Measurements from ENCODE around the gene SOD2. TPM values are rescaled to one million over a fixed set of nuclear protein-coding genes. Genes with fewer than 3 reads are reported as not detected.
A peak's percentile ranks its signal among the peaks of the same experiment; 100 is the strongest.

Gene SOD2
- total and polyA plus RNA-seq, 2 of the 13 experiments (the other 11 are each of a cell fraction or from before 2014, with no cell fraction given), result 304 to 309 TPM

DNA sequence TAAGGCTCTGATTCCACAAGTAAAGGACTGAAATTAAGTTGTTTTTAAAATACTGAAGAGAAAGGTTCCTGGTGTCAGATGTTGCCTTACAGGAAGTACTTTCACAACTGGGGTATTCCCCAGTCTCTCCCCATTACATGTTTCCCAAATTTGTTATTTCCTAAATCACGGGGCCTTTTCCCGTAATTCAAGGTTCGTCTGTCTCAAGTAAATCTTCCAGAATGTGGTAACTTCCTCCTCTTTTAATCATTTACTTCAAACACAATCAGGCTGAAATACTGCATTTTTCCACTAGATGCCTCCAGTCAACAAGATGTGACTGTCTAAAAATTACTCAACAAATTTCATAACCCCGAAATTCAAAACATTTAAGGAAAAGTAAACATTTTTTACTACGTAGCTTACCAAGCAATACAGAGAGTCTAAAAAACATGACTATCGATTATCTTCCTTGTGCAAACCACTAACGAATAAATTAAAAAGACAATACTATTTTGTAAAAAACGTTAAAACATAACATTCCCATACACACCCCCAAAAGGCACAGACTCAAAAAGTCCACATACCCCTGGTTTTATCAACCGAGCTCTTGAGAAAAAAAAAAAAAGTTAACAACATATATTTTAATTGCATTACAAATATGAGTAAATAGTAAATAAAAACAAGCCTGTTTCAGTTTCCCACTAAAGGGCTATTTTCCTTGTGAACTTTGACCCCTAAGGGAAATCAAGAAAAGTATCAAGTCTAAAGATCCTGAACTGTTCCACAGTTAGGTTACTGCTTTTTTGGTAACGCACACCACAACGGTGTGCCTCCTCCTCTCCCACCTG is 1.7 kb downstream of the SOD2 start:
- CTCF ChIA-PET (ENCODE audit: low intra/inter-chr PET ratio, low total read pairs), result interaction anchor here (0.6 kb wide), 1 partner anchor 692 kb away, joined by 3 read pairs; no protein-coding TSS in a partner anchor
- in situ Hi-C loops (cut with HindIII; ENCODE audit: extremely low pct_ligation_motif_present, low pct_unique_long_range_greater_than_20kb) (loop anchor here (5.0 to 10.0 kb wide), 4 partner anchors 36 to 283 kb away; partner anchors contain the start of genes ACAT2, MRPL18 and WTAP), intact Hi-C loops (cut with micrococcal nuclease; ENCODE audit: unreplicated experiment) (loop anchor here (1.0 kb wide), 2 partner anchors 29 to 99 kb away; partner anchors contain the start of gene MRPL18)
- Histone ChIP-seq H3K79me2 (ENCODE audit: insufficient read depth, low read length) (peaks cover 63% of the 10 kb centered on the region), H3K27ac (ENCODE audit: extremely low read length, insufficient read depth, low read length) (peak overlapping the region; percentile 94), H3K4me3 (replicated peaks in 1 of 3; ENCODE audit: insufficient read depth in 1 of 3, low read depth in 2 of 3, low read length in 3 of 3) (peak overlapping the region; percentile 75 to 97 (median 90)), H3K27me3 (ENCODE audit: control insufficient read depth in 1 of 2, insufficient read depth in 2 of 2, low read length in 2 of 2) (no peaks in the 10 kb centered on the region; a peak in 1 of 5 replicates), H4K20me1 (ENCODE audit: insufficient read depth, low read length) (peaks cover 10% of the 10 kb centered on the region), H3K36me3 (replicated peaks in 1 of 2; ENCODE audit: control insufficient read depth in 1 of 2, insufficient read depth in 2 of 2, low read length in 2 of 2) (peaks cover 11 to 30% of the 10 kb centered on the region in 2 experiments), H3K4me1 (ENCODE audit: insufficient read depth, low read length) (peaks cover 62% of the 10 kb centered on the region), H3K9ac (ENCODE audit: insufficient read depth, low read depth, low read length) (peak overlapping the region; percentile 92), H3K4me2 (ENCODE audit: low read depth, low read length) (peak overlapping the region; percentile 84), H2AFZ (ENCODE audit: low read length) (no peak overlapping the region), H3K9me3 (ENCODE audit: low read length) (no peaks in the 10 kb centered on the region)
- BruUV-seq (replicated peaks), result no TSS peak
- WGBS (ENCODE audit: low lambda C conversion rate), result under 1% methylated on average over 11 of the region's 11 CpGs
- DNase-seq (ENCODE audit: low spot score) (peak; percentile 93), FAIRE-seq (peak; percentile 66), ATAC-seq (no peak)
- POLR2A ChIA-PET, result interaction anchor here (1.0 to 5.9 kb wide), 12 partner anchors 9 to 288 kb away, joined by 3 to 144 read pairs (median 6); partner anchors contain the start of genes ACAT2, MRPL18, TCP1 and WTAP
- no peak for TF ChIP-seq ZBTB3 (CRISPR knock-in tag; IDR thresholded peaks at IDR 0.05; ENCODE audit: borderline replicate concordance, low read depth)
- TF ChIP-seq, protein P1, sequence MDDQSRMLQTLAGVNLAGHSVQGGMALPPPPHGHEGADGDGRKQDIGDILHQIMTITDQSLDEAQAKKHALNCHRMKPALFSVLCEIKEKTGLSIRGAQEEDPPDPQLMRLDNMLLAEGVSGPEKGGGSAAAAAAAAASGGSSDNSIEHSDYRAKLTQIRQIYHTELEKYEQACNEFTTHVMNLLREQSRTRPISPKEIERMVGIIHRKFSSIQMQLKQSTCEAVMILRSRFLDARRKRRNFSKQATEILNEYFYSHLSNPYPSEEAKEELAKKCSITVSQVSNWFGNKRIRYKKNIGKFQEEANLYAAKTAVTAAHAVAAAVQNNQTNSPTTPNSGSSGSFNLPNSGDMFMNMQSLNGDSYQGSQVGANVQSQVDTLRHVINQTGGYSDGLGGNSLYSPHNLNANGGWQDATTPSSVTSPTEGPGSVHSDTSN (CRISPR knock-in tag; IDR thresholded peaks at IDR 0.05; ENCODE audit: borderline replicate concordance), result no peak
- TF ChIP-seq ZBTB21 (CRISPR knock-in tag; IDR thresholded peaks at IDR 0.05), result no peak
- TF ChIP-seq, protein P2, sequence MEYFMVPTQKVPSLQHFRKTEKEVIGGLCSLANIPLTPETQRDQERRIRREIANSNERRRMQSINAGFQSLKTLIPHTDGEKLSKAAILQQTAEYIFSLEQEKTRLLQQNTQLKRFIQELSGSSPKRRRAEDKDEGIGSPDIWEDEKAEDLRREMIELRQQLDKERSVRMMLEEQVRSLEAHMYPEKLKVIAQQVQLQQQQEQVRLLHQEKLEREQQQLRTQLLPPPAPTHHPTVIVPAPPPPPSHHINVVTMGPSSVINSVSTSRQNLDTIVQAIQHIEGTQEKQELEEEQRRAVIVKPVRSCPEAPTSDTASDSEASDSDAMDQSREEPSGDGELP (IDR thresholded peaks at IDR 0.05; ENCODE audit: borderline replicate concordance, low read depth), result no peak; the same call in 1 of the 2 replicates
- peak; percentile 69; the same call in 1 of the 2 replicates for TF ChIP-seq ZBTB25 (CRISPR knock-in tag; IDR thresholded peaks at IDR 0.05)
- peak; percentile 37; the same call in 1 of the 2 replicates for TF ChIP-seq BCL3 (CRISPR knock-in tag; IDR thresholded peaks at IDR 0.05)
- peak; percentile 57 for TF ChIP-seq SKI (IDR thresholded peaks at IDR 0.05; ENCODE audit: partially characterized antibody)
- no peak for TF ChIP-seq ZNF766 (CRISPR knock-in tag; IDR thresholded peaks at IDR 0.05; ENCODE audit: borderline replicate concordance)
- no peak for TF ChIP-seq RNF219 (CRISPR knock-in tag; IDR thresholded peaks at IDR 0.05)
- TF ChIP-seq PHF5A (CRISPR knock-in tag; IDR thresholded peaks at IDR 0.05; ENCODE audit: low read depth, unreplicated experiment), result peak; percentile 81
- TF ChIP-seq GRHL1 (CRISPR knock-in tag; conservative IDR thresholded peaks at IDR 0.05), result no peak
- TF ChIP-seq SIX4 (CRISPR knock-in tag; IDR thresholded peaks at IDR 0.05), result peak; percentile 52; the same call in 1 of the 2 replicates
